ENCODE results near the gene SPRR1A. TPM values are rescaled to one million over a fixed set of nuclear protein-coding genes. Genes with fewer than 3 reads are reported as not detected.

SPRR1A gene
- total RNA-seq, 1 donor from 2014 or later = not detected

DNA sequence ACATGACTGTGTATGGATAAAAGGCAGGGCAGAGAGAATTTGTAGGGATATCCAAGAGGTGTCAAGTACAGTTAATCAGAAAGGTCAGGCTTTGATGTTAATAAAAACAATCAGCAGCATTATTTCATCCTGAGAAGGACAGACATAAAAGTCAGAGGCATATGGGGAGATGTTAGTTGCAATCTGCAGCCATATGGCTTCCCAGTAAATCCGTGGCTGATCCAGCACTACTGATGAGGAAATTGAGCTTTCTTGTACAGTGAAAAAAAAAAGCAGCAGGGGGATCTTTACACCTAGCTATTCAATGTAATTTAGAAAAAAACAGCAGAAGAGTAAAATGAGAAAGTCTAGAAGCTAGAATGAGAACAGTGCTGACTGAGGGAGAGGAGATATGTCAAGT, 44.9 kb downstream of the SPRR1A start:
- no peak for DNase-seq (ENCODE audit: low spot score)

DNA sequence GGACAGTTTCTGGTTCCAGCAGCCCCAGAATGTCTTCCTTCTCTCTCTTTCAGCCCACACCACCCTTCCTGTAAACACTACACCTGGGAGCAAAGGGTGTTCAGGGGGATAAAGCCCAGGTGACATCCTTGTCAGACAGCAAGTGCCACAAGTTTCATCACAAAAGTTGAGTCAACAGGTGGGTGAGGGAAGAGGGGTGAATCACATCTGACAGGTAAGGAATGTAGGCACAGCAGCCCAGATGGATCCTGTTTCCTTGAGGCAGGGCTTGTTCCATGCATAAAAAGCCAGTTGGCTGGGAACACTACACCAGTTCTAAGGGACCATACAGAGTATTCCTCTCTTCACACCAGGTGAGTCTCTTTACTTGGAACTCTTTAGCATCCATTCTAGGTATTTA, 47.0 kb downstream of the SPRR1A start, which contains the start of gene SPRR1B:
SPRR1B (plus strand) TSS at position 309 of the 400 bp plus-strand sequence. CDS start 1,143 bp downstream, outside the sequence.
- no peak for DNase-seq (ENCODE audit: low spot score)

DNA sequence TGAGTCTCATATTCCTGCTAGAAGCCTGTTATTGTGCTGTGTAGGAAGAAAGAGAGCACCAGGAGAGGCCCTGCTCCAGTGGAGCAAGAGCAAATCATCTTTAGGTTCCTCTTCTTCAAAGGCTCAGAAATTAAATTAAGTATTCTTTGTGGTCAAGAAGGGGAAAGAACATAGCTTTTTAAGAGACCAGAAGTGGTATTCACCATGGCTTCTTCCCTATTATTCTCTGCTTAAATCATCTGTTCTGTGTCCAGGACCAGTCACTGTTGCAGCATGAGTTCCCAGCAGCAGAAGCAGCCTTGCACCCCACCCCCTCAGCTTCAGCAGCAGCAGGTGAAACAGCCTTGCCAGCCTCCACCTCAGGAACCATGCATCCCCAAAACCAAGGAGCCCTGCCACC, 48.2 kb downstream of the SPRR1A start:
- no peak for DNase-seq (ENCODE audit: low spot score)

DNA sequence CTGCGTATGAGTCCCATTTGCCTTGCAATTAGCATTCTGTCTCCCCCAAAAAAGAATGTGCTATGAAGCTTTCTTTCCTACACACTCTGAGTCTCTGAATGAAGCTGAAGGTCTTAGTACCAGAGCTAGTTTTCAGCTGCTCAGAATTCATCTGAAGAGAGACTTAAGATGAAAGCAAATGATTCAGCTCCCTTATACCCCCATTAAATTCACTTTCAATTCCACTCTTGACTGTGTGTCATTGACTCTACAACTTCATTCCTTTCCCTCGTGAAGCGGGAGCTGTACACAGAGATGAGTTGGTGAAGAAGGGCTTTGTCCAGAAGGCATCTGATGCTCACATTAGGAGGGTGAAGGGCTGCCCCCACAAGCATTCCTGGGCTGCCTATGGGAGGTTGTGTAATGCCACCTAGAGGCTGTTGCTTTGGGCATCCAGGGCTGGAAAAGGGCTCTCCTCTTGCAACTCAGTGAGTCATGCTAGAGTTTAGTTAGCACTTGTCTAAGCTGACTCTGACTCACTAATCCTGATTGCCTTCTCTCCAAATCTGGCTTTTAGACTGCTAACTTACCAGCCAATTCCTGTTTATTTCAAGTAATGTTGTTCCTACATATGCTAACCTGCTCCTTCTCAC, 48.9 kb downstream of the SPRR1A start:
- DNase-seq (ENCODE audit: low spot score) = no peak

DNA sequence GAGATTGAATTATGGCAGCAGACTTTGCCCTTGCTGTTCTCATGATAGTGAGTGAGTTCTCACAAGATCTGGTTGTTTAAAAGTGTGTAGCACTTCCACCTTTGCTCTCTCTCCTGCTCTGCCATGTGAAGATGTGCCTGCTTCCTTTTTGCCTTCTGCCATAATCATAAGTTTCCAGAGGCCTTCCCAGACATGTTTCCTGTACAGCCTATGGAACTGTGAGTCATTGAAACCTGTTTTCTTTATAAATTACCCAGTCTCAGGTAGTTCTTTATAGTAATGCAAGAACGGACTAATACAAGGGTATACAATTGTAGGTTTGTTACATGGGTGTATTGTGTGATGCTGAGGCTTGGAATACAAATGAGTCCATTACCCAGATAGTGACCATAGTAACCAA, 51.3 kb downstream of the SPRR1A start:
- DNase-seq (ENCODE audit: low spot score) = no peak

Other genes starting within 250 kb of the SPRR1A start
- gene KPRP, start 226.1 kb upstream of the SPRR1A start, total RNA-seq = not detected
- not detected for gene LCE1F, start 208.9 kb upstream of the SPRR1A start, total RNA-seq
- not detected for gene LCE1E, start 197.8 kb upstream of the SPRR1A start, total RNA-seq
- gene LCE1D, start 187.4 kb upstream of the SPRR1A start, total RNA-seq = not detected
- gene LCE1C, start 177.4 kb upstream of the SPRR1A start, total RNA-seq = not detected
- gene LCE1B, start 172.1 kb upstream of the SPRR1A start, total RNA-seq = not detected
- gene LCE1A, start 156.6 kb upstream of the SPRR1A start, total RNA-seq = not detected
- not detected for gene LCE6A, start 141.2 kb upstream of the SPRR1A start, total RNA-seq
- not detected for gene LCE7A, start 124.1 kb upstream of the SPRR1A start, total RNA-seq
- not detected for gene SMCP, start 105.8 kb upstream of the SPRR1A start, total RNA-seq
- gene IVL, start 75.5 kb upstream of the SPRR1A start, total RNA-seq = not detected
- gene SPRR5, start 36.9 kb upstream of the SPRR1A start, total RNA-seq = not detected
- not detected for gene SPRR4, start 13.4 kb upstream of the SPRR1A start, total RNA-seq
- gene SPRR3, start 17.7 kb downstream of the SPRR1A start, total RNA-seq = not detected
- gene SPRR1B, start 47.1 kb downstream of the SPRR1A start, total RNA-seq = not detected
- not detected for gene SPRR2D, start 57.0 kb downstream of the SPRR1A start, total RNA-seq
- gene SPRR2A, start 73.4 kb downstream of the SPRR1A start, total RNA-seq = not detected
- not detected for gene SPRR2B, start 87.5 kb downstream of the SPRR1A start, total RNA-seq
- gene SPRR2E, start 110.4 kb downstream of the SPRR1A start, total RNA-seq = not detected
- not detected for gene SPRR2F, start 129.4 kb downstream of the SPRR1A start, total RNA-seq
- not detected for gene SPRR2G, start 166.8 kb downstream of the SPRR1A start, total RNA-seq
- gene LELP1, start 219.3 kb downstream of the SPRR1A start, total RNA-seq = not detected
- gene PRR9, start 233.5 kb downstream of the SPRR1A start, total RNA-seq = not detected